C4-2B (cell line): ENCODE measurements around the gene PRKCA.

Experiments used
- ZFX ChIP-seq: fragments of 450-650 bp; IDR thresholded peaks from 2 replicates; pipeline ENCODE4 v1.6.1; 2017
- TF ChIP-seq, protein P1 (sequence below): fragments of 450-650 bp; conservative IDR thresholded peaks from 2 replicates; pipeline ENCODE4 v1.5.1; 2017; ENCODE audit warnings: mild to moderate bottlenecking

GRCh38 chr17:66636111-66636510, 333.7 kb downstream of the PRKCA start:
- TF ChIP-seq, protein P1, sequence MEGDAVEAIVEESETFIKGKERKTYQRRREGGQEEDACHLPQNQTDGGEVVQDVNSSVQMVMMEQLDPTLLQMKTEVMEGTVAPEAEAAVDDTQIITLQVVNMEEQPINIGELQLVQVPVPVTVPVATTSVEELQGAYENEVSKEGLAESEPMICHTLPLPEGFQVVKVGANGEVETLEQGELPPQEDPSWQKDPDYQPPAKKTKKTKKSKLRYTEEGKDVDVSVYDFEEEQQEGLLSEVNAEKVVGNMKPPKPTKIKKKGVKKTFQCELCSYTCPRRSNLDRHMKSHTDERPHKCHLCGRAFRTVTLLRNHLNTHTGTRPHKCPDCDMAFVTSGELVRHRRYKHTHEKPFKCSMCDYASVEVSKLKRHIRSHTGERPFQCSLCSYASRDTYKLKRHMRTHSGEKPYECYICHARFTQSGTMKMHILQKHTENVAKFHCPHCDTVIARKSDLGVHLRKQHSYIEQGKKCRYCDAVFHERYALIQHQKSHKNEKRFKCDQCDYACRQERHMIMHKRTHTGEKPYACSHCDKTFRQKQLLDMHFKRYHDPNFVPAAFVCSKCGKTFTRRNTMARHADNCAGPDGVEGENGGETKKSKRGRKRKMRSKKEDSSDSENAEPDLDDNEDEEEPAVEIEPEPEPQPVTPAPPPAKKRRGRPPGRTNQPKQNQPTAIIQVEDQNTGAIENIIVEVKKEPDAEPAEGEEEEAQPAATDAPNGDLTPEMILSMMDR, result no peak
- no peak for TF ChIP-seq ZFX
